WTC11 (cell line): Measurements from ENCODE around the gene IL1RAPL1. TPM values are rescaled to one million over a fixed set of nuclear protein-coding genes. Genes with fewer than 3 reads are reported as not detected.

ENCODE experiments used
- ATAC-seq: fragments of 200-7000 bp; cut with Tn5 transposase; 2 replicates; pipeline ENCODE4 v1.10.0; 2021; ENCODE audit warnings: mild to moderate bottlenecking, moderate library complexity
- CTCF ChIA-PET: fragments of 300-600 bp; sonication (Branson Sonifier 250); formaldehyde crosslinking; loops from one replicate; lab custom pipeline; 2021; ENCODE audit warnings: antibody characterized with exemption; lab: Charles Lee
- POLR2A ChIA-PET: fragments of 350-600 bp; sonication (Branson Sonifier 250); formaldehyde crosslinking; loops from one replicate; lab custom pipeline; 2021; ENCODE audit warnings: antibody characterized with exemption; lab: Charles Lee
- DNase-seq: peaks from one replicate; pipeline ENCODE4 v3.0.0; 2021; ENCODE audit warnings: low spot score
- H3K27ac Mint-ChIP-seq: 2 replicates; pipeline ENCODE4 v1.8.0; 2021; ENCODE audit warnings: mixed read lengths
- H3K27me3 Mint-ChIP-seq: 2 replicates; pipeline ENCODE4 v1.8.0; 2021; ENCODE audit warnings: low read depth, mild to moderate bottlenecking, moderate library complexity, mixed read lengths
- H3K36me3 Mint-ChIP-seq: 2 replicates; pipeline ENCODE4 v1.8.0; 2021; ENCODE audit warnings: mixed read lengths
- H3K4me1 Mint-ChIP-seq: 2 replicates; pipeline ENCODE4 v1.8.0; 2022; ENCODE audit warnings: mixed read lengths
- H3K4me3 Mint-ChIP-seq: 2 replicates; pipeline ENCODE4 v1.8.0; 2021; ENCODE audit warnings: mild to moderate bottlenecking, moderate library complexity, mixed read lengths
- H3K9me3 Mint-ChIP-seq: 2 replicates; pipeline ENCODE4 v1.8.0; 2021; ENCODE audit warnings: mixed read lengths
- ATF1 ChIP-seq: sonication (generic); formaldehyde crosslinking; IDR thresholded peaks from 2 replicates; pipeline ENCODE4 v1.8.1; 2023; ENCODE audit warnings: mild to moderate bottlenecking, moderate library complexity, missing genetic modification reagents
- CBFB ChIP-seq: sonication (generic); formaldehyde crosslinking; IDR thresholded peaks from 2 replicates; pipeline ENCODE4 v1.8.1; 2022; ENCODE audit warnings: mild to moderate bottlenecking, low read depth, missing genetic modification reagents
- CREB1 ChIP-seq: sonication (generic); formaldehyde crosslinking; IDR thresholded peaks from 2 replicates; pipeline ENCODE4 v1.8.0; 2023; ENCODE audit warnings: mild to moderate bottlenecking, missing genetic modification reagents
- E2F5 ChIP-seq: sonication (generic); formaldehyde crosslinking; IDR thresholded peaks from 2 replicates; pipeline ENCODE4 v1.8.1; 2022; ENCODE audit warnings: mild to moderate bottlenecking, moderate library complexity, missing genetic modification reagents
- ESRRA ChIP-seq: sonication (generic); formaldehyde crosslinking; IDR thresholded peaks from 2 replicates; pipeline ENCODE4 v1.8.1; 2022; ENCODE audit warnings: mild to moderate bottlenecking, missing genetic modification reagents, borderline replicate concordance
- FOXJ3 ChIP-seq: sonication (generic); formaldehyde crosslinking; IDR thresholded peaks from 2 replicates; pipeline ENCODE4 v1.9.0; 2021; ENCODE audit warnings: missing genetic modification reagents, mild to moderate bottlenecking, borderline replicate concordance
- FOXK1 ChIP-seq: sonication (generic); formaldehyde crosslinking; IDR thresholded peaks from 2 replicates; pipeline ENCODE4 v1.8.0; 2022; ENCODE audit warnings: mild to moderate bottlenecking, moderate library complexity, missing genetic modification reagents
- GABPB1 ChIP-seq: sonication (generic); formaldehyde crosslinking; IDR thresholded peaks from 2 replicates; pipeline ENCODE4 v1.8.1; 2023; ENCODE audit warnings: mild to moderate bottlenecking, missing genetic modification reagents
- GRHL2 ChIP-seq: fragments of 250-450 bp; sonication (Bioruptor Pico); IDR thresholded peaks from 2 replicates; pipeline ENCODE4 v1.8.0; 2022; ENCODE audit warnings: mild to moderate bottlenecking, moderate library complexity; ENCODE audit not compliant: insufficient replicate concordance, severe bottlenecking
- IRF2 ChIP-seq: sonication (generic); formaldehyde crosslinking; IDR thresholded peaks from 2 replicates; pipeline ENCODE4 v1.8.0; 2022; ENCODE audit warnings: low read depth, missing genetic modification reagents, borderline replicate concordance
- JUN ChIP-seq: sonication (generic); formaldehyde crosslinking; IDR thresholded peaks from 2 replicates; pipeline ENCODE4 v1.8.0; 2023; ENCODE audit warnings: mild to moderate bottlenecking, missing genetic modification reagents
- KAT7 ChIP-seq: sonication (generic); formaldehyde crosslinking; IDR thresholded peaks from 2 replicates; pipeline ENCODE4 v1.8.1; 2023; ENCODE audit warnings: missing genetic modification reagents, mild to moderate bottlenecking, borderline replicate concordance
- NR1H2 ChIP-seq: sonication (generic); formaldehyde crosslinking; IDR thresholded peaks from 2 replicates; pipeline ENCODE4 v1.9.0; 2021; ENCODE audit warnings: mild to moderate bottlenecking, moderate library complexity, missing genetic modification reagents
- NR3C1 ChIP-seq: sonication (generic); formaldehyde crosslinking; conservative IDR thresholded peaks from 2 replicates; pipeline ENCODE4 v1.8.1; 2023; ENCODE audit warnings: low read depth, mild to moderate bottlenecking, missing genetic modification reagents
- OVOL2 ChIP-seq: fragments of 250-450 bp; sonication (Bioruptor Pico); IDR thresholded peaks from 2 replicates; pipeline ENCODE4 v1.9.0; 2021; ENCODE audit warnings: mild to moderate bottlenecking, borderline replicate concordance
- RELA ChIP-seq: sonication (generic); formaldehyde crosslinking; IDR thresholded peaks from 2 replicates; pipeline ENCODE4 v1.8.1; 2022; ENCODE audit warnings: missing genetic modification reagents, mild to moderate bottlenecking, borderline replicate concordance
- SMAD3 ChIP-seq: sonication (generic); formaldehyde crosslinking; IDR thresholded peaks from 2 replicates; pipeline ENCODE4 v1.8.0; 2022; ENCODE audit warnings: missing genetic modification reagents, mild to moderate bottlenecking, borderline replicate concordance
- SOX15 ChIP-seq: fragments of 250-450 bp; sonication (Bioruptor Pico); IDR thresholded peaks from 2 replicates; pipeline ENCODE4 v1.9.0; 2021; ENCODE audit warnings: mild to moderate bottlenecking
- TEAD4 ChIP-seq: sonication (generic); formaldehyde crosslinking; IDR thresholded peaks from 2 replicates; pipeline ENCODE4 v1.8.0; 2022; ENCODE audit warnings: mild to moderate bottlenecking, missing genetic modification reagents
- TP53 ChIP-seq: sonication (generic); formaldehyde crosslinking; IDR thresholded peaks from 2 replicates; pipeline ENCODE4 v1.8.1; 2023; ENCODE audit warnings: mild to moderate bottlenecking, missing genetic modification reagents
- USF1 ChIP-seq: sonication (generic); formaldehyde crosslinking; IDR thresholded peaks from 2 replicates; pipeline ENCODE4 v1.8.0; 2022; ENCODE audit warnings: mild to moderate bottlenecking, missing genetic modification reagents
- ZMAT4 ChIP-seq: fragments of 250-450 bp; sonication (Bioruptor Pico); IDR thresholded peaks from 2 replicates; pipeline ENCODE4 v1.9.0; 2021; ENCODE audit warnings: mild to moderate bottlenecking
- ZNF138 ChIP-seq: sonication (generic); formaldehyde crosslinking; conservative IDR thresholded peaks from 2 replicates; pipeline ENCODE4 v1.8.1; 2022; ENCODE audit warnings: mild to moderate bottlenecking, moderate library complexity, missing genetic modification reagents
- ZNF219 ChIP-seq: sonication (generic); formaldehyde crosslinking; IDR thresholded peaks from 2 replicates; pipeline ENCODE4 v1.8.0; 2023; ENCODE audit warnings: missing genetic modification reagents, mild to moderate bottlenecking, borderline replicate concordance
- ZNF263 ChIP-seq: sonication (generic); formaldehyde crosslinking; IDR thresholded peaks from 2 replicates; pipeline ENCODE4 v1.8.1; 2022; ENCODE audit warnings: low read depth, mild to moderate bottlenecking, moderate library complexity, missing genetic modification reagents
- ZNF396 ChIP-seq: fragments of 250-450 bp; sonication (Bioruptor Pico); IDR thresholded peaks from 2 replicates; pipeline ENCODE4 v1.8.0; 2021; ENCODE audit warnings: mild to moderate bottlenecking, moderate library complexity, borderline replicate concordance
- ZNF423 ChIP-seq: fragments of 250-450 bp; sonication (Bioruptor Pico); IDR thresholded peaks from 2 replicates; pipeline ENCODE4 v2.1.2; 2022; ENCODE audit warnings: mild to moderate bottlenecking, moderate library complexity
- total RNA-seq: library from RNA; stranded (reverse); gene quantifications from 3 replicates; pipeline ENCODE4 v1.2.3, GENCODE V29; 2021
- TF ChIP-seq, protein P1 (sequence below): fragments of 250-450 bp; sonication (Bioruptor Pico); IDR thresholded peaks from 2 replicates; pipeline ENCODE4 v1.9.0; 2021; ENCODE audit warnings: mild to moderate bottlenecking

Gene IL1RAPL1
- total RNA-seq, 1 experiment from 2014 or later, result 0.13 TPM

DNA sequence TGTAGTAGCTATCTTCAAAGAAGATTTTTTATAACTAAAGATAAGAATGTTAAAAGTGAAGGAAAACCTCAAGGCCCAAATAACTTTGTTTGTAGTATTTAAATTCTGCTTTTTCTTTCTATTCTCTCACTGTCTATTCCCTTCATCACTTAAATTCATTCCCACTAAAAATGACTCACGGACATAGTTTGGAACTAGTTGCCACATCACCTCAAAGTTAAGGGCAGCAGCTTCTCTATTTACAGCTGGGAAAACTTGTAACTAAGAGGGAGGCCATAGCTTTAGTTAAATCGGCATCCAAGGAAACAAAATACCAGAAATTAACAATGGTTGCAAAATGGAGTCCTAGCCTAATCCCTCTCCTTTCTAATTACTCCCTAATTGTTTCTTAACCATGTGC, 1302.8 kb downstream of the IL1RAPL1 start:
- Mint-ChIP-seq H3K27me3 (no peaks in the 10 kb centered on the region), H3K27ac (no peak overlapping the region), H3K9me3 (no peaks in the 10 kb centered on the region)
- no peak for DNase-seq
- no peak for TF ChIP-seq ZNF396 (CRISPR knock-in tag)
- TF ChIP-seq USF1 (CRISPR knock-in tag), result no peak
- TF ChIP-seq ZNF263 (CRISPR knock-in tag), result no peak
- no peak for TF ChIP-seq SOX15 (CRISPR knock-in tag)
- no peak for TF ChIP-seq GABPB1 (CRISPR knock-in tag)
- no peak for TF ChIP-seq ZNF138
- TF ChIP-seq GRHL2 (CRISPR knock-in tag), result no peak
- no peak for TF ChIP-seq ESRRA
- no peak for TF ChIP-seq OVOL2 (CRISPR knock-in tag)
- TF ChIP-seq ZMAT4 (CRISPR knock-in tag), result no peak
- TF ChIP-seq NR3C1 (CRISPR knock-in tag), result no peak
- TF ChIP-seq FOXK1, result no peak
- no peak for TF ChIP-seq CREB1
- no peak for TF ChIP-seq TEAD4
- TF ChIP-seq JUN, result no peak
- TF ChIP-seq, all 79 proteins: peak for 0
- H3K36me3 Mint-ChIP-seq, result no peaks in the 10 kb centered on the region
- H3K4me3 Mint-ChIP-seq, result no peak overlapping the region
- ChIA-PET CTCF (no interaction called here), POLR2A (no interaction called here)
- no peaks in the 10 kb centered on the region for H3K4me1 Mint-ChIP-seq
- no peak for ATAC-seq

- Mint-ChIP-seq H3K4me1 (no peaks in the 10 kb centered on the region), H3K27ac (no peak overlapping the region), H3K4me3 (no peak overlapping the region), H3K27me3 (no peaks in the 10 kb centered on the region), H3K36me3 (no peaks in the 10 kb centered on the region), H3K9me3 (no peaks in the 10 kb centered on the region)
- CTCF ChIA-PET, result no interaction called here
- ATAC-seq (no peak), DNase-seq (no peak)
- POLR2A ChIA-PET, result no interaction called here
- TF ChIP-seq E2F5 (no peak), FOXJ3 (CRISPR knock-in tag) (no peak), OVOL2 (CRISPR knock-in tag) (no peak), CBFB (CRISPR knock-in tag) (no peak)
Measured at GRCh38 chrX:29890646-29891200, 1303.5 kb downstream of the IL1RAPL1 start.

DNA sequence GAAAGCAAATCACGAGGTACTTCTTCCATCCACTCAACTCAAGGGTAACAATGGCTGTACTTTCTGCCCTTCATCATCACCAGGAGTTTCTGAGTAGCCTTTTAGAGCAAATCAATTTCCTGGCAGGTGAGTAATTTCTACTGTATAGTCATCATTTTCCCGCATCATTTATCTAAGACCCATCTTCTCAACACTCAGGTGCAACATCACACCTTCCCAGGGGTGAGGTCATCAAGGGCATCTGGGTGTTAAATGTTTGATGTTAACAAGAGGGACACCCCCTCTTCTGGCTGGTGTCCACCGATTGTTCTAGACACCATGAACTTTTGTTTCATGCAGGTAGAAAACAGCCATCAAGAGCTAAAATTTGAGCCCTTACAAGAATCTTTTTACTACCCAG, 1314.8 kb downstream of the IL1RAPL1 start:
- Mint-ChIP-seq H3K36me3 (no peaks in the 10 kb centered on the region), H3K27ac (no peak overlapping the region)
- CTCF ChIA-PET, result no interaction called here

GRCh38 chrX:29903360-29903759, 1316.1 kb downstream of the IL1RAPL1 start:
- no peaks in the 10 kb centered on the region for H3K27me3 Mint-ChIP-seq
- ATAC-seq (peak; percentile 44), DNase-seq (no peak)
- H3K4me1 Mint-ChIP-seq, result peaks cover 5% of the 10 kb centered on the region; the same call in 1 of the 2 replicates
- no peak overlapping the region for H3K27ac Mint-ChIP-seq
- peaks cover 4% of the 10 kb centered on the region for H3K9me3 Mint-ChIP-seq
- ChIA-PET POLR2A (no interaction called here), CTCF (interaction anchor here (0.7 to 1.3 kb wide), 3 partner anchors 10 to 210 kb away, joined by 3 to 4 read pairs (median 3); no protein-coding TSS in a partner anchor)
- no peaks in the 10 kb centered on the region for H3K36me3 Mint-ChIP-seq
- no peak overlapping the region for H3K4me3 Mint-ChIP-seq
- TF ChIP-seq RELA (CRISPR knock-in tag) (no peak), IRF2 (no peak), SMAD3 (CRISPR knock-in tag) (no peak), ATF1 (CRISPR knock-in tag) (no peak), ZNF423 (CRISPR knock-in tag) (no peak), GABPB1 (CRISPR knock-in tag) (no peak), NR1H2 (no peak), ZNF219 (CRISPR knock-in tag) (no peak), ZNF138 (no peak), KAT7 (CRISPR knock-in tag) (no peak)
- TF ChIP-seq, protein P1, sequence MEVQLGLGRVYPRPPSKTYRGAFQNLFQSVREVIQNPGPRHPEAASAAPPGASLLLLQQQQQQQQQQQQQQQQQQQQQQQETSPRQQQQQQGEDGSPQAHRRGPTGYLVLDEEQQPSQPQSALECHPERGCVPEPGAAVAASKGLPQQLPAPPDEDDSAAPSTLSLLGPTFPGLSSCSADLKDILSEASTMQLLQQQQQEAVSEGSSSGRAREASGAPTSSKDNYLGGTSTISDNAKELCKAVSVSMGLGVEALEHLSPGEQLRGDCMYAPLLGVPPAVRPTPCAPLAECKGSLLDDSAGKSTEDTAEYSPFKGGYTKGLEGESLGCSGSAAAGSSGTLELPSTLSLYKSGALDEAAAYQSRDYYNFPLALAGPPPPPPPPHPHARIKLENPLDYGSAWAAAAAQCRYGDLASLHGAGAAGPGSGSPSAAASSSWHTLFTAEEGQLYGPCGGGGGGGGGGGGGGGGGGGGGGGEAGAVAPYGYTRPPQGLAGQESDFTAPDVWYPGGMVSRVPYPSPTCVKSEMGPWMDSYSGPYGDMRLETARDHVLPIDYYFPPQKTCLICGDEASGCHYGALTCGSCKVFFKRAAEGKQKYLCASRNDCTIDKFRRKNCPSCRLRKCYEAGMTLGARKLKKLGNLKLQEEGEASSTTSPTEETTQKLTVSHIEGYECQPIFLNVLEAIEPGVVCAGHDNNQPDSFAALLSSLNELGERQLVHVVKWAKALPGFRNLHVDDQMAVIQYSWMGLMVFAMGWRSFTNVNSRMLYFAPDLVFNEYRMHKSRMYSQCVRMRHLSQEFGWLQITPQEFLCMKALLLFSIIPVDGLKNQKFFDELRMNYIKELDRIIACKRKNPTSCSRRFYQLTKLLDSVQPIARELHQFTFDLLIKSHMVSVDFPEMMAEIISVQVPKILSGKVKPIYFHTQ, result no peak

More for the DNA sequence above, 1314.8 kb downstream of the IL1RAPL1 start:
- H3K4me1 Mint-ChIP-seq, result peaks cover 5% of the 10 kb centered on the region; the same call in 1 of the 2 replicates
- no peak overlapping the region for H3K4me3 Mint-ChIP-seq
- peaks cover 4% of the 10 kb centered on the region for H3K9me3 Mint-ChIP-seq
- ATAC-seq, result no peak
- H3K27me3 Mint-ChIP-seq, result no peaks in the 10 kb centered on the region
- no peak for TF ChIP-seq TP53 (CRISPR knock-in tag)
- TF ChIP-seq, all 79 proteins: peak for 0
- POLR2A ChIA-PET, result no interaction called here
- no peak for DNase-seq
